GM12873 (cell line): ENCODE measurements around the gene SLPI.

Experiments used
- CTCF ChIP-seq: IDR thresholded peaks from 2 replicates; pipeline ENCODE4 v1.5.1; 2012; ENCODE audit warnings: low read depth, mild to moderate bottlenecking, moderate library complexity, low read length, control low read depth; ENCODE audit not compliant: insufficient read depth; ENCODE audit errors: missing control alignments

SLPI gene

DNA sequence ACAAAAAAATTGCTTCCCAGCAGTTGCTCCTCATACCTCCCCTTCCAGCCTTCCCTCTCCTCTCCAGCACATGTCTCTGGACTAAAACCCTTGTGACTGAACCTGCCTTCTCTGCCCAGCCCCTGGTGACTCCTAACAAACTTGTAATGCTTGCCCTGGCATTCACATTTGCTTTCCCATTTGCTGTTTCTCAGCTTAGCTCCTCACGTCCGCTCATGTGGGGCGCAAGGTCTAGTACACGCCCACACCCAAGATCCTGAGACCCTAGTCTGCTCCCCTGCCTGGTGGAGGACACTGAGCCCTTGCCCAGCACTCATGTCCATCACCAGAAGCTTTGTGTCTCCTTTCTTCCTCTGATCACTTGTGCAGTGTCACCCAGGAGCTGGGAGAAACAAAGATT lies 34.0 kb upstream of the SLPI start:
- TF ChIP-seq CTCF: no peak

DNA sequence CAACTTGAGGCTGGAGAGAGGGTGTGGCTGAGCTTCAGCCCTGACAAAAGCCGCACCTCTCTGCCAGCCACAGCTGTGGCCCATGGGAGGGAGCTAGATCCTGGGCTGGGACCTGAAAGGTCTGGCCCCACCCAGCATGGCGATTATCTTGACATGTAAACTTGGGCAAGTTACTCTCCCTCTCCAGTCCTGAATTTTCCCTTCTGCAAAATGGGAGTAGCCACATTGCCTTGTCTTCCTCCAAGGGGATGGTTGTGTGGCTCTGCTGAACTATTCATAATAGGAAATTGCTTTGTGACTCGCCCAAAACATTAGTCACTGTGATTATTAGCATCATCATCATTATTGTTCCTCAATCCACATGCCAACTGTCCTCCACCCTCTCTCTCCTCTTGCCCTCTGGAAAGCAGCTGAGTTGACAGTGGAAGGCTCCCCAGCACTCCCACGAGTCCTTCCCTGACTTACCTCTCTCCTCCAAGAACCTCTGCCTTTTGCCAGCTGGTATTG lies 29.2 kb upstream of the SLPI start:
- TF ChIP-seq CTCF: no peak

- no peak for TF ChIP-seq CTCF
These were observed 28.6 kb upstream of the SLPI start for GRCh38 chr20:45282700-45283550.

GRCh38 chr20:45279992-45280391 lies 25.6 kb upstream of the SLPI start:
- no peak for TF ChIP-seq CTCF

DNA sequence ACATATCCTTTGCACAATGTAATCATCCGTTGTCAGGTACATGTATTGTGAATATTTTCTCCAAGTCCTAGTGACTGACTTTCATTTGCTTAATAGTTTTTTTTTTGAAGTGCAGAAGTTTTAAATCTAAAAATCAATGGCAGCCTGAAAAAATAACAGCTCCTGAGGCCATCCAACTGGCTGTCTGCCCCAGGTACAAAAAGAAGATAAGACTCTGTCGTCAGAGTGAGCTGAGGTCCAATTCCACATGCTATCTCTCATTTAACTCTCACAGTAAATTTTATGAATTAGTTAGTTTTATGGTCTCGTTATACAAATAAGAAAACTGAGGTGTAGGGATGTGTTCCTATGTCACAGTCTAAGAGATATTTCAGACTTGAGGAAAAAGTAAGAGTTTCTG lies 21.0 kb upstream of the SLPI start:
- TF ChIP-seq CTCF: no peak

DNA sequence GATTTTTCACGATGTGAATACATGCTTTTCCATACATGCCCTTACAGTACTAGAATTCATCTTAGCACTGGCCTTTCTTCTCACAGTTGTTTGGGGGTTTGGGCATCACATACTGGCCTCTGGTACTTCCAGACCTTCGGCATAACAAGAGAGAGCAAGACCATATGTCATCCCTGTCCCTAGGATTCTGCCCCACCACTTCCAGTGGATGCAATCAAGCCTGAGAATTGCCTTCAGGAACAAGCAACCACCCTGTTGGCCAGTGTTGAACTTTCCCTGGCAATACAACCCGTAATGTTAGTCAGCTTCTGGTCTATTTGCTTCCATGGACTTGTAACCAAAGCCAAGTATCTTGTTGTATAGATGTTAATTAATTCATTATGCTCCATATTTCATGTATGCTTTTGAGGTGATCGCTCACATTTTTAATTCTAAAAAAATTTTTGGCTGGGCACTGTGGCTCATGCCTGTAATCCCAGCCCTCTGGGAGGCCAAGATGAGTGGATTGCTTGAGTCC lies 15.4 kb upstream of the SLPI start:
- no peak for TF ChIP-seq CTCF

DNA sequence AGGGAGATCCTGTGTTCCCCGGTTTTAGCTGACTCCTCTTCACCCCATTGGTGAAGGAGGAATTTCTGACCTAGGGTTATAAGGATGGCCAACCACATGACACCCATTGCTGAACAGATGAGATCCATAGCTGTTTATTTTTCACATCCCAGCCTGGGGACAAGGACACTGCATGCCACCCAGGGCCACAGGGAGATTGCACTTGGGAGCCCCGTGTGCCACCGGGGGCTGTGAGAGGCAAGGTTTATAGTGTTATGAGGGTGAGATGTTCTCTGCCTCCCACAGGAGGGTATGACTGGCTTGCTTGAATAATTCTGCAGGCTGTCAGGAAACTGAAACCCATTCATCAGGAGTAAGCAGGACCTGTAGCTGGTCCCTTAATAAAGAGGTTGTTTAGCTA lies 14.7 kb upstream of the SLPI start:
- no peak for TF ChIP-seq CTCF
